GM12865 (cell line): ENCODE data around the gene PPT2.

Experiments
- DNase-seq: peaks from one replicate; pipeline ENCODE4 v3.0.0; 2010; ENCODE audit warnings: low read depth
- H3K4me3 ChIP-seq: 2 replicates; pipeline ENCODE4 v1.5.1; 2011; ENCODE audit warnings: mild to moderate bottlenecking, low read depth, low read length, control low read depth
- TF ChIP-seq, protein P1 (sequence below): IDR thresholded peaks from 2 replicates; pipeline ENCODE4 v1.5.1; 2011; ENCODE audit warnings: low read length, control low read depth, low read depth, inconsistent platforms; ENCODE audit not compliant: insufficient read depth; ENCODE audit errors: missing control alignments

PPT2 gene

DNA sequence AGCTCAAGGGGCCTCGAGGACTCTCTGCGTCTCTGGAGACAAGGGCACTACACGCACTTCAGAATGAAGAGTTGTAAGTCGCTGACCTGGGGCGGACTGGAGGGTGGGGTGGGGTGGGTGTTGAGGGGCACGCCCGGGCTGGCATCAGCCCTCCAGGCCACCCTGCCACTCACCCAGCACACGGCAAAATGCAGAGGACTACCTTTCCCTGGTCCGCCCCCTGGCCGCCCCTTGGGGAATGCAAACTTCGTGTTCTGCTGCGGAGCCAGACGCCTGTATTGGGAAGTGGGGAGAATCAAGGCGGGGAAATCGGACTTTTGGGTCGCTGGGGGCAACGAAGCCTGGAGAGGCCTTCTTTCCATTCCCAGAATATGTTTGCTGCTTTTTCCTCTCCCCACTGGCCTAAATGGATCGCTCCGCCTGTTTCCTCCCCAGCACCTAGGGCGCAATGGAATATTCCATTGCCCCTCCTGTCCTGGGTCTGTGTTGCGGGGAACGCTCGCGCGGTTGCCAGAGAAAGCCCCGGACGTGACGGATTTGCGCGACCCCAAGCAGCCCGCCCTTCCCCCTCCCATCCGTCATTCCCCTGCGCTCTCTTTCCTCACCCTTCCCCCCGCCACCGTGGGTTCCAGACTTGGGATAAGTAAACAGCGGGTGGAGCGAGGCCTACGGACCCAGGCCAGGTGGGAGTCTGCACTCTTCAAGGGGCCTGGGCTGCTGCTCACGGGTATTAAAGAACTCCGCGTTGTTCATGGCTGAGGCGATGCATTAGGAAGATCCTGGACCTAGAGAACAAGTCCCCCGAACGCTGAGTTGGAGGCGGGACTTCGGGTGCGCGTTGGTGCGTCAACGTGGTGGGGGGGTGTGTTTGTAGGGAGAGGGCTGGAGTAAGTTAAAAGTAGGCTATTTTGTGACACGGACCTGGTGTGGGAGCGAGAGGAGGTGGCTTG is at the start of gene PPT2:
TSS of gene PPT2 (plus strand) at position 578 of the 950 bp plus-strand sequence. CDS start 454 bp downstream, outside the sequence.
- TF ChIP-seq, protein P1, sequence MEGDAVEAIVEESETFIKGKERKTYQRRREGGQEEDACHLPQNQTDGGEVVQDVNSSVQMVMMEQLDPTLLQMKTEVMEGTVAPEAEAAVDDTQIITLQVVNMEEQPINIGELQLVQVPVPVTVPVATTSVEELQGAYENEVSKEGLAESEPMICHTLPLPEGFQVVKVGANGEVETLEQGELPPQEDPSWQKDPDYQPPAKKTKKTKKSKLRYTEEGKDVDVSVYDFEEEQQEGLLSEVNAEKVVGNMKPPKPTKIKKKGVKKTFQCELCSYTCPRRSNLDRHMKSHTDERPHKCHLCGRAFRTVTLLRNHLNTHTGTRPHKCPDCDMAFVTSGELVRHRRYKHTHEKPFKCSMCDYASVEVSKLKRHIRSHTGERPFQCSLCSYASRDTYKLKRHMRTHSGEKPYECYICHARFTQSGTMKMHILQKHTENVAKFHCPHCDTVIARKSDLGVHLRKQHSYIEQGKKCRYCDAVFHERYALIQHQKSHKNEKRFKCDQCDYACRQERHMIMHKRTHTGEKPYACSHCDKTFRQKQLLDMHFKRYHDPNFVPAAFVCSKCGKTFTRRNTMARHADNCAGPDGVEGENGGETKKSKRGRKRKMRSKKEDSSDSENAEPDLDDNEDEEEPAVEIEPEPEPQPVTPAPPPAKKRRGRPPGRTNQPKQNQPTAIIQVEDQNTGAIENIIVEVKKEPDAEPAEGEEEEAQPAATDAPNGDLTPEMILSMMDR, result no peak
- DNase-seq, result peak; percentile 84

GRCh38 chr6:32105433-32105832 is 48.5 kb upstream of the PPT2 start:
- no peak overlapping the region for H3K4me3 ChIP-seq
- TF ChIP-seq, protein P1, result no peak
- DNase-seq, result no peak

More for the DNA sequence above, at the start of gene PPT2:
- H3K4me3 ChIP-seq, result peak within 1 kb of the TSS; percentile 83

DNA sequence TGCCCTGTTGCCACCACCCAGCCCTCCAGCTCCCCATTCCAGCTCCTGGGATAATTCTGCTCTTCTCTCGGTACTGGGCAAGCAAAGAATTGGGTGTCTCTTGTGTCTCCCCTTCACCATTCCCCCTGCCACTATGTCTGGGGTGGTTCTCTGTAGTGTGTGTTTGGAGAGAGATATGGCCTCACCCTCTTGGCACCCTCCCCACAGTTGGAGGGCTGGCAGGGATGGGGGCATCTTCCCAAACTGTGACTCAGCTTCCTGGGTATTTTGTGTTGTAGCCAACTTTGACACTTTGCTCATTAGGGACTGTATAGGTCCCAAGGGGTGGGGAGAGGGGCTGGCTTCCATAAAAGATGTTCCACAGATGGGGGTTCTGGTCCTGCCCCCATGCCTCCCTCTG is 46.5 kb upstream of the PPT2 start:
- no peak overlapping the region for H3K4me3 ChIP-seq
- TF ChIP-seq, protein P1, result no peak
- DNase-seq, result no peak

- TF ChIP-seq, protein P1, result no peak
- H3K4me3 ChIP-seq, result no peak overlapping the region
- no peak for DNase-seq
Observed at GRCh38 chr6:32108094-32108627, 45.8 kb upstream of the PPT2 start.

DNA sequence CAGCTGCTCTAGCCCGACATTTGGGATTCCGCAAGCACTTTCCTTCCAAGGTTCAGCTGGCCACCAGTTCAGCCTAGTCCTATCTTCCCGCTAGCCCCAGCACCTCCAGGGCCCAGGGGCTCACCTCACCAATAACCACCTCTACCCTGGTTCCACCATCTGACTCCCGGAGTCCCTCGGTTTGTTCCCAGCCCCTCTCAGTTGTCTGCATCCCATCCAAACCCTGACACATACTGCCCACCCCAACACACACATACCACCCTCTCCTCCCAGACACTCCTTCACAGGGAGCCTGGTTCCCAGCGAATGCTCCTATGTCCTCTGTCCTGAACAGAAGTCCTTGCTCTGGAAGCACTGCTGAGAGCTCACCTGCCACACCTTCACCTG is 45.2 kb upstream of the PPT2 start:
- TF ChIP-seq, protein P1, result no peak
- H3K4me3 ChIP-seq, result no peak overlapping the region
- DNase-seq, result no peak

- no peak for DNase-seq
- no peak within 1 kb of the TSS for H3K4me3 ChIP-seq
- TF ChIP-seq, protein P1, result no peak
Observed at GRCh38 chr6:32109114-32109764, 44.7 kb upstream of the PPT2 start, which contains the start of gene TNXB. TSS of gene TNXB (minus strand) at chr6:32109338. CDS start at chr6:32098198, 11,140 bp downstream.
